Small intestine (tissue), 16 donors: Measurements from ENCODE around the gene LRMDA. TPM values are rescaled to one million over a fixed set of nuclear protein-coding genes. Genes with fewer than 3 reads are reported as not detected.

Experiments
- DNase-seq, 2 donors: peaks; one replicate each; pipeline versions ENCODE4 v3.0.0 to v3.0.0-alpha.2; 2013
- FAIRE-seq: peaks from 2 replicates; lab custom pipeline; 2012; peaks lifted over from hg19 to GRCh38; lab: Jason Lieb, UNC
- H3K27ac ChIP-seq, 3 donors: one replicate each; pipeline ENCODE4 v1.5.1; 2013; ENCODE audit warnings: low read length in 2 of 3, mild to moderate bottlenecking in 2 of 3, control low read depth in 1 of 3, inconsistent platforms in 1 of 3, low read depth in 1 of 3, moderate library complexity in 1 of 3
- H3K27me3 ChIP-seq, 3 donors: one replicate each; pipeline ENCODE4 v1.6.1; 2013; ENCODE audit warnings: low read length in 3 of 3, inconsistent platforms in 1 of 3; ENCODE audit not compliant: control insufficient read depth in 3 of 3, insufficient read depth in 3 of 3
- H3K36me3 ChIP-seq, 3 donors: one replicate each; pipeline ENCODE4 v1.6.1; 2013; ENCODE audit warnings: low read length in 3 of 3, inconsistent platforms in 1 of 3, low read depth in 1 of 3, mild to moderate bottlenecking in 1 of 3, moderate library complexity in 1 of 3; ENCODE audit not compliant: control insufficient read depth in 3 of 3, insufficient read depth in 2 of 3
- H3K4me1 ChIP-seq, 3 donors: one replicate each; pipeline ENCODE4 v1.6.1; 2013; ENCODE audit warnings: low read length in 2 of 3, inconsistent platforms in 1 of 3, low read depth in 1 of 3, mild to moderate bottlenecking in 1 of 3, moderate library complexity in 1 of 3; ENCODE audit not compliant: control insufficient read depth in 3 of 3, insufficient read depth in 2 of 3
- H3K4me3 ChIP-seq, 3 donors: one replicate each; pipeline ENCODE4 v1.5.1; 2013; ENCODE audit warnings: low read length in 3 of 3, control low read depth in 1 of 3, inconsistent platforms in 1 of 3, low read depth in 1 of 3, mild to moderate bottlenecking in 1 of 3, moderate library complexity in 1 of 3
- H3K9me3 ChIP-seq, 2 donors: one replicate each; pipeline ENCODE4 v1.6.1; 2013; ENCODE audit warnings: low read depth in 1 of 2, low read length in 1 of 2; ENCODE audit not compliant: control insufficient read depth in 2 of 2, insufficient read depth in 1 of 2
- WGBS, 3 donors: extraction: QIAGEN DNeasy Blood & Tissue Kit; methylation state at CpG; one replicate each; pipeline ENCODE4 v1.1.7; 2013; 5-methylcytosine and 5-hydroxymethylcytosine counted together
- long read RNA-seq, 10 donors: transcript quantifications; one replicate each; lab custom pipeline, GENCODE V29; 2026
- polyA plus RNA-seq, 4 donors: library from polyadenylated mRNA; stranded (reverse) in 3 of 4; unstranded in 1 of 4; fragments of 200-250 nt in 3 of 4; fragments of 120-200 nt in 1 of 4; gene quantifications; one replicate each; pipeline versions ENCODE4 v1.2.1 to v1.2.3, GENCODE V29; 2013
- donor health status: healthy with polysubstance abuse.
- donor health status: control.
- donor health status: control.
- donor health status: Bipolar disorder and iron deficiency.
- donor health status: healthy.

Gene LRMDA
- polyA plus RNA-seq = 10 to 100 TPM in 1 of 4 donors, 1 to 10 TPM in 2, not detected in 1; 5.6 to 16.2 (median 6.0) TPM
- long read RNA-seq, donor 1, transcript LRMDA-216 (3 exons, 393 nt) = major isoform, 8 of 8 reads
- long read RNA-seq, donor 1, partial matches to known transcripts = 0 of 8 reads
- long read RNA-seq, donor 1, other reads (novel, unspliced or antisense) = 0 of 8 reads
- long read RNA-seq, donor 2, partial matches to known transcripts = 0 of 1 reads
- long read RNA-seq, donor 2, other reads (novel, unspliced or antisense) = 0 of 1 reads
- long read RNA-seq, donor 3, partial matches to known transcripts = 0 of 3 reads
- long read RNA-seq, donor 3, other reads (novel, unspliced or antisense) = 0 of 3 reads
- long read RNA-seq, donor 4 = 0 reads
- long read RNA-seq, donor 5, partial matches to known transcripts = 0 of 3 reads
- long read RNA-seq, donor 5, other reads (novel, unspliced or antisense) = 0 of 3 reads
- long read RNA-seq, donor 6, partial matches to known transcripts = 0 of 3 reads
- long read RNA-seq, donor 6, other reads (novel, unspliced or antisense) = 0 of 3 reads
- long read RNA-seq, donor 7 = 0 reads
- long read RNA-seq, donor 8, partial matches to known transcripts = 0 of 2 reads
- long read RNA-seq, donor 8, other reads (novel, unspliced or antisense) = 0 of 2 reads
- long read RNA-seq, donor 9, partial matches to known transcripts = 0 of 1 reads
- long read RNA-seq, donor 9, other reads (novel, unspliced or antisense) = 0 of 1 reads
- long read RNA-seq, donor 10, transcript LRMDA-216 (3 exons, 393 nt) = major isoform, 5 of 5 reads
- long read RNA-seq, donor 10, partial matches to known transcripts = 0 of 5 reads
- long read RNA-seq, donor 10, other reads (novel, unspliced or antisense) = 0 of 5 reads

GRCh38 chr10:75431180-75432111 is at the start of gene LRMDA:
Gene LRMDA, plus strand, starts transcription at chr10:75431624.
- H3K4me1 ChIP-seq = peaks cover 0 to 30% (median 0%) of the 10 kb centered on the region in 3 donors
- H3K9me3 ChIP-seq = no peaks in the 10 kb centered on the region
- H3K27ac ChIP-seq = peak within 1 kb of the TSS in 2 of 3 donors; percentile 42 to 74
- no peaks in the 10 kb centered on the region for H3K36me3 ChIP-seq
- FAIRE-seq (no peak), DNase-seq (peak; percentile 12 to 66)
- 4 to 6% (median 5%) methylated on average over 53 to 82 of the region's 82 CpGs for WGBS, 3 donors
- H3K4me3 ChIP-seq = peak within 1 kb of the TSS; percentile 32 to 60 (median 52)
- H3K27me3 ChIP-seq = no peaks in the 10 kb centered on the region

DNA sequence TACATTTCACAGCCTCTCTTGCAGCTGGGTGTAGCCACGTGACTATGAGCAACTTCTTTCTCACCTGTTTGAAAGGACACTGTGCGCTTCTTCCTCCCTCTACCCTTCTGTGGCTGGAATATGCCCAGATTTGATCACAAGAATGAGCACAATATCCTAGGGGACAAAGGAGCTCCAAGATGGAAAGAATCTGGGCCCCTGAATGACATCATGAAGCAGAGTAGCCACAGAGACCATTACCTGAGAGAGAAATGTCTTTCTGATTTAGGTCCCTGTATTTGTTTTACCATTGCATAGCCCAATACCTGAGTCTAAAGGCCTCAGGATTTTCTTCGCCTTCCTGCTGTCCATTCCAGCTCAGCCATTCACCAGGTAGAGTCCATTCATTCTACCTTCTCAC is 45.3 kb upstream of the LRMDA start:
- FAIRE-seq (no peak), DNase-seq (no peak)
- Histone ChIP-seq H3K4me1 (no peaks in the 10 kb centered on the region), H3K27me3 (no peaks in the 10 kb centered on the region), H3K9me3 (peaks cover 0 to 23% of the 10 kb centered on the region in 2 donors), H3K4me3 (no peak overlapping the region), H3K27ac (no peak overlapping the region), H3K36me3 (no peaks in the 10 kb centered on the region)
- WGBS, 3 donors = 90 to 96% (median 91%) methylated on average over 3 of the region's 3 CpGs

DNA sequence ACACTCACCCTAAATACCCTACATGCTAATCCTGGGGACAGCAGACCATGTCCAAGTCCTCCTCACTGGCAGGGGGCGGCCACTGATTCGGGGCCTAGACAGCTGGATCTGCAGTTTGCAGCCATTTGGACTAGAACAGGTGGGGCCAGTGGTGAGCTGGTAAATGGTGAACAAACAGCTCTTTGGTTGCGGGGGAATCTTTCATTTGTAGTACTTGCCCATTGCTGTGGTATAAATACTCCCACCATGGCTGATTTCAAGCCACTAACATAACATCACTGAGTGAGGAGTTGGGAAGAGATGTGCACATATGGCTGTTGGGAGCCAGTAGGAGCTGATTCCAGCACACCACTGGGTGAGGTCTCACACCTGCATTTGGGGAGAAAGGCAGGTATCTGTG is 43.3 kb upstream of the LRMDA start:
- WGBS, 3 donors = 92 to 97% (median 96%) methylated on average over 3 of the region's 3 CpGs
- no peaks in the 10 kb centered on the region for H3K27me3 ChIP-seq
- H3K4me3 ChIP-seq = no peak overlapping the region
- DNase-seq (no peak), FAIRE-seq (no peak)
- no peak overlapping the region for H3K27ac ChIP-seq
- peaks cover 0 to 23% of the 10 kb centered on the region in 2 donors for H3K9me3 ChIP-seq
- H3K4me1 ChIP-seq = no peaks in the 10 kb centered on the region
- H3K36me3 ChIP-seq = peaks cover 0 to 2% (median 0%) of the 10 kb centered on the region in 3 donors

DNA sequence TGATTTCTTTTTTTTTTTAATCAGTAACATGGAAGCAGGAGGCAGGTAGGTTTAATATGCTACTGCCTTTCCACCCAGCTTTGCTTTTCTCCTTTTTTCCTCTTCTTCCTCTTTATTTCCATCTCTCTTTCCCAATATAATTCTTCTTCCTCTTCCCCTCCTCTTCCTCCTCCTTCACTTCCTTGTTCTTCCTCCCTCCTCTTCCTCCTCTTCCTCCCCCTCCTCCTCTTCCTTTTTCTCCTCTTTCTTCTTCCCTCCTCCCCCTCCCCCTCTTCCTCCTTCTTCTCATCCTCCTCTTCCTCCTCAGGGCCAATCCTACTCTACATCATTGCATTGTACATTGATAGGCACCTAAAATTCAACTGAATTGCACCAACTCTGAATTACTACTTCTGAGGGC is 41.2 kb upstream of the LRMDA start:
- H3K9me3 ChIP-seq = peaks cover 0 to 17% of the 10 kb centered on the region in 2 donors
- no peak overlapping the region for H3K27ac ChIP-seq
- FAIRE-seq = no peak
- peaks cover 0 to 13% (median 0%) of the 10 kb centered on the region in 3 donors for H3K36me3 ChIP-seq
- H3K4me3 ChIP-seq = no peak overlapping the region
- H3K27me3 ChIP-seq = peaks cover 0 to 5% (median 0%) of the 10 kb centered on the region in 3 donors
- H3K4me1 ChIP-seq = peaks cover 0 to 4% (median 0%) of the 10 kb centered on the region in 3 donors
- DNase-seq = no peak

DNA sequence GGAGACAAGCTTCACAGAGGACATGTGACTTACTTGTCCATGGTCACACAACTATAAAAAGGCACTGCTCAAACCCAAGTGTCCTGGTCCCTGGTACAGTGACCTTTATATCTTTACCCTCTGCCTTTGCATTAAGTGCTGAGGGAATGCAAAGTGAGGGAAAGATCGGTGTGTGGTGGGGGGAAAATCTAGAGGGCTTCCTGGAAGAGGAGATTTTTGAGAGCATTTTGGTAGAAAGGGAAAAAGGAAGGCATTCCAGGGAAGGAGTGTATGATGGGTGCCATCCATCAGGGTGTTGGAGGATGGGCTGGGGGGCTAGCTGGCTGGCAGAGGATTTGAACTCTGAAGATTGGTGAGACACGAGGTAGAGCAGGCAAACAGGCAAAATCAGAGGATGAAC is 39.2 kb upstream of the LRMDA start:
- FAIRE-seq = no peak

GRCh38 chr10:75392744-75393143 is 38.7 kb upstream of the LRMDA start:
- Histone ChIP-seq H3K36me3 (peaks cover 0 to 16% (median 0%) of the 10 kb centered on the region in 3 donors), H3K27ac (no peak overlapping the region), H3K27me3 (peaks cover 0 to 17% (median 0%) of the 10 kb centered on the region in 3 donors), H3K4me3 (no peak overlapping the region), H3K9me3 (peaks cover 0 to 2% of the 10 kb centered on the region in 2 donors), H3K4me1 (peaks cover 0 to 13% (median 0%) of the 10 kb centered on the region in 3 donors)
- no peak for FAIRE-seq
- no peak for DNase-seq

More for the DNA sequence above, 39.2 kb upstream of the LRMDA start:
- no peak overlapping the region for H3K27ac ChIP-seq
- peaks cover 0 to 2% of the 10 kb centered on the region in 2 donors for H3K9me3 ChIP-seq
- H3K4me1 ChIP-seq = peaks cover 0 to 13% (median 0%) of the 10 kb centered on the region in 3 donors
- no peak overlapping the region for H3K4me3 ChIP-seq
- 80 to 92% (median 91%) methylated on average over 2 of the region's 2 CpGs for WGBS, 3 donors
- peaks cover 0 to 17% (median 0%) of the 10 kb centered on the region in 3 donors for H3K27me3 ChIP-seq
- H3K36me3 ChIP-seq = peaks cover 0 to 13% (median 0%) of the 10 kb centered on the region in 3 donors
- no peak for DNase-seq

- FAIRE-seq (no peak), DNase-seq (no peak)
- 90 to 92% (median 92%) methylated on average over 7 of the region's 7 CpGs for WGBS, 3 donors
- H3K27me3 ChIP-seq = peaks cover 0 to 17% (median 0%) of the 10 kb centered on the region in 3 donors
- peaks cover 0 to 13% (median 0%) of the 10 kb centered on the region in 3 donors for H3K4me1 ChIP-seq
- peaks cover 0 to 25% (median 0%) of the 10 kb centered on the region in 3 donors for H3K36me3 ChIP-seq
- no peak overlapping the region for H3K4me3 ChIP-seq
- no peaks in the 10 kb centered on the region for H3K9me3 ChIP-seq
- no peak overlapping the region for H3K27ac ChIP-seq
Measured at GRCh38 chr10:75394221-75394620, 37.2 kb upstream of the LRMDA start.
